GM23338 (cell line): ENCODE data around the gene KRT38.

Experiments
- CREB1 ChIP-seq: fragments of 250-450 bp; sonication (Bioruptor Pico); IDR thresholded peaks from 2 replicates; pipeline ENCODE4 v1.5.0; 2020; ENCODE audit warnings: low read depth, mild to moderate bottlenecking, moderate library complexity
- CTCF ChIP-seq, 2 experiments: fragments of 200-600 bp in 1 of 2; sonication (generic) in 1 of 2; conservative IDR thresholded peaks; 2 replicates each; pipeline versions ENCODE4 v1.5.1 to v1.6.1; 2016 to 2017; ENCODE audit warnings: antibody characterized with exemption in 2 of 2, low read depth in 2 of 2, mild to moderate bottlenecking in 2 of 2, moderate library complexity in 1 of 2
- EZH2 ChIP-seq: fragments of 200-600 bp; sonication (generic); IDR thresholded peaks from one replicate; pipeline ENCODE4 v1.8.0; 2017; ENCODE audit warnings: antibody characterized with exemption, mild to moderate bottlenecking, low read depth; ENCODE audit not compliant: unreplicated experiment
- EZH2phosphoT487 ChIP-seq: fragments of 200-600 bp; sonication (generic); IDR thresholded peaks from one replicate; pipeline ENCODE4 v1.8.1; 2018; ENCODE audit warnings: antibody characterized with exemption; ENCODE audit not compliant: unreplicated experiment
- POLR2AphosphoS5 ChIP-seq: IDR thresholded peaks from 2 replicates; pipeline ENCODE4 v1.6.1; 2016; ENCODE audit warnings: antibody characterized with exemption, low read depth
- REST ChIP-seq: IDR thresholded peaks from one replicate; pipeline ENCODE4 v1.6.1; 2018; ENCODE audit warnings: antibody characterized with exemption; ENCODE audit not compliant: unreplicated experiment
- STAT1 ChIP-seq: IDR thresholded peaks from one replicate; pipeline ENCODE4 v1.6.1; 2016; ENCODE audit warnings: antibody characterized with exemption; ENCODE audit not compliant: unreplicated experiment
- ZNF114 ChIP-seq: fragments of 250-450 bp; sonication (Bioruptor Pico); IDR thresholded peaks from 2 replicates; pipeline ENCODE4 v1.5.0; 2020; ENCODE audit warnings: mild to moderate bottlenecking, moderate library complexity

GRCh38 chr17:41411072-41411840, 29.5 kb downstream of the KRT38 start:
- no peak for TF ChIP-seq POLR2AphosphoS5
- TF ChIP-seq EZH2, result no peak
- no peak for TF ChIP-seq CREB1 (CRISPR knock-in tag)
- no peak for TF ChIP-seq ZNF114 (CRISPR knock-in tag)
- no peak for TF ChIP-seq CTCF (conservative IDR thresholded peaks at IDR 0.05; ENCODE audit: low read depth in 2 of 2)
- no peak for TF ChIP-seq REST
- no peak for TF ChIP-seq EZH2phosphoT487
- TF ChIP-seq STAT1, result no peak
